ENCODE data around the gene EEA1.

EEA1 gene

DNA sequence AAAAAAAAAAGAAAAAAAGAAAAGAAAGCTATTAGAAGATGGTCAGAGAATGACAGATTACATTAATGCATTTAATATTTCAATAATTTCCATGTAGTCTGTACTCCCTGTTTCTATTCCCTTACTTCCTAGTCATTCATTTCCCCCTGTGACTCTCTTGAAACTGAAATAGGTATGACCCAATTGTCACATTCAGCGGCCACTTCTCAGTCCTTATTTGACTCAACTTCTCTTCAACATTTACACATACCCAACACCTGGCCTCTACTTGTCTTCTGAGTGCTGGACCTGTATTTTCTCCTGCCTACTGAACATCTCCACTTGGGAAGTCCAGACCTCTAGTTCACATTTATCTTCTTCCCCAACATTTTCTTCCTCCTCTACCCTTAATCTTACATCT is 7.2 kb downstream of the EEA1 start:
- Histone ChIP-seq H3K4me3 (ENCODE audit: low read depth, low read length) (no peak overlapping the region), H3K27ac (ENCODE audit: extremely low read depth, low read depth, low read length) (no peak overlapping the region), H3K36me3 (ENCODE audit: control insufficient read depth in 2 of 2, insufficient read depth in 1 of 2, low read length in 2 of 2) (no peaks in the 10 kb centered on the region), H3K9me3 (ENCODE audit: control insufficient read depth, insufficient read depth, low read depth, low read length) (no peaks in the 10 kb centered on the region; the same call in 1 of the 2 replicates), H3K4me1 (ENCODE audit: control insufficient read depth, insufficient read depth, low read length) (peaks cover 5% of the 10 kb centered on the region; the same call in 1 of the 2 replicates)
- TF ChIP-seq ZNF677 (tag by site-specific recombination; IDR thresholded peaks at IDR 0.05) (no peak), ZNF423 (tag by site-specific recombination; IDR thresholded peaks at IDR 0.05) (no peak), KLF16 (tag by site-specific recombination; IDR thresholded peaks at IDR 0.05) (no peak)
- TF ChIP-seq, protein P1, sequence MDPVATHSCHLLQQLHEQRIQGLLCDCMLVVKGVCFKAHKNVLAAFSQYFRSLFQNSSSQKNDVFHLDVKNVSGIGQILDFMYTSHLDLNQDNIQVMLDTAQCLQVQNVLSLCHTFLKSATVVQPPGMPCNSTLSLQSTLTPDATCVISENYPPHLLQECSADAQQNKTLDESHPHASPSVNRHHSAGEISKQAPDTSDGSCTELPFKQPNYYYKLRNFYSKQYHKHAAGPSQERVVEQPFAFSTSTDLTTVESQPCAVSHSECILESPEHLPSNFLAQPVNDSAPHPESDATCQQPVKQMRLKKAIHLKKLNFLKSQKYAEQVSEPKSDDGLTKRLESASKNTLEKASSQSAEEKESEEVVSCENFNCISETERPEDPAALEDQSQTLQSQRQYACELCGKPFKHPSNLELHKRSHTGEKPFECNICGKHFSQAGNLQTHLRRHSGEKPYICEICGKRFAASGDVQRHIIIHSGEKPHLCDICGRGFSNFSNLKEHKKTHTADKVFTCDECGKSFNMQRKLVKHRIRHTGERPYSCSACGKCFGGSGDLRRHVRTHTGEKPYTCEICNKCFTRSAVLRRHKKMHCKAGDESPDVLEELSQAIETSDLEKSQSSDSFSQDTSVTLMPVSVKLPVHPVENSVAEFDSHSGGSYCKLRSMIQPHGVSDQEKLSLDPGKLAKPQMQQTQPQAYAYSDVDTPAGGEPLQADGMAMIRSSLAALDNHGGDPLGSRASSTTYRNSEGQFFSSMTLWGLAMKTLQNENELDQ (tag by site-specific recombination; IDR thresholded peaks at IDR 0.05; ENCODE audit: low read depth), result no peak
- TF ChIP-seq, protein P2, sequence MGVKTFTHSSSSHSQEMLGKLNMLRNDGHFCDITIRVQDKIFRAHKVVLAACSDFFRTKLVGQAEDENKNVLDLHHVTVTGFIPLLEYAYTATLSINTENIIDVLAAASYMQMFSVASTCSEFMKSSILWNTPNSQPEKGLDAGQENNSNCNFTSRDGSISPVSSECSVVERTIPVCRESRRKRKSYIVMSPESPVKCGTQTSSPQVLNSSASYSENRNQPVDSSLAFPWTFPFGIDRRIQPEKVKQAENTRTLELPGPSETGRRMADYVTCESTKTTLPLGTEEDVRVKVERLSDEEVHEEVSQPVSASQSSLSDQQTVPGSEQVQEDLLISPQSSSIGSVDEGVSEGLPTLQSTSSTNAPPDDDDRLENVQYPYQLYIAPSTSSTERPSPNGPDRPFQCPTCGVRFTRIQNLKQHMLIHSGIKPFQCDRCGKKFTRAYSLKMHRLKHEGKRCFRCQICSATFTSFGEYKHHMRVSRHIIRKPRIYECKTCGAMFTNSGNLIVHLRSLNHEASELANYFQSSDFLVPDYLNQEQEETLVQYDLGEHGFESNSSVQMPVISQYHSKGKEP (tag by site-specific recombination; IDR thresholded peaks at IDR 0.05), result no peak
- TF ChIP-seq, protein P3, sequence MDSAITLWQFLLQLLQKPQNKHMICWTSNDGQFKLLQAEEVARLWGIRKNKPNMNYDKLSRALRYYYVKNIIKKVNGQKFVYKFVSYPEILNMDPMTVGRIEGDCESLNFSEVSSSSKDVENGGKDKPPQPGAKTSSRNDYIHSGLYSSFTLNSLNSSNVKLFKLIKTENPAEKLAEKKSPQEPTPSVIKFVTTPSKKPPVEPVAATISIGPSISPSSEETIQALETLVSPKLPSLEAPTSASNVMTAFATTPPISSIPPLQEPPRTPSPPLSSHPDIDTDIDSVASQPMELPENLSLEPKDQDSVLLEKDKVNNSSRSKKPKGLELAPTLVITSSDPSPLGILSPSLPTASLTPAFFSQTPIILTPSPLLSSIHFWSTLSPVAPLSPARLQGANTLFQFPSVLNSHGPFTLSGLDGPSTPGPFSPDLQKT (IDR thresholded peaks at IDR 0.05; ENCODE audit: borderline replicate concordance, low read depth, low read length), result no peak
- TF ChIP-seq, protein P4, sequence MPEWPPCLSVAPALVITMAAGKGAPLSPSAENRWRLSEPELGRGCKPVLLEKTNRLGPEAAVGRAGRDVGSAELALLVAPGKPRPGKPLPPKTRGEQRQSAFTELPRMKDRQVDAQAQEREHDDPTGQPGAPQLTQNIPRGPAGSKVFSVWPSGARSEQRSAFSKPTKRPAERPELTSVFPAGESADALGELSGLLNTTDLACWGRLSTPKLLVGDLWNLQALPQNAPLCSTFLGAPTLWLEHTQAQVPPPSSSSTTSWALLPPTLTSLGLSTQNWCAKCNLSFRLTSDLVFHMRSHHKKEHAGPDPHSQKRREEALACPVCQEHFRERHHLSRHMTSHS (tag by site-specific recombination; IDR thresholded peaks at IDR 0.05), result no peak
- POLR2A ChIA-PET, result no interaction called here
- CTCF ChIA-PET, result interaction anchor here (0.7 kb wide), 1 partner anchor 25 kb away, joined by 3 read pairs; no protein-coding TSS in a partner anchor

DNA sequence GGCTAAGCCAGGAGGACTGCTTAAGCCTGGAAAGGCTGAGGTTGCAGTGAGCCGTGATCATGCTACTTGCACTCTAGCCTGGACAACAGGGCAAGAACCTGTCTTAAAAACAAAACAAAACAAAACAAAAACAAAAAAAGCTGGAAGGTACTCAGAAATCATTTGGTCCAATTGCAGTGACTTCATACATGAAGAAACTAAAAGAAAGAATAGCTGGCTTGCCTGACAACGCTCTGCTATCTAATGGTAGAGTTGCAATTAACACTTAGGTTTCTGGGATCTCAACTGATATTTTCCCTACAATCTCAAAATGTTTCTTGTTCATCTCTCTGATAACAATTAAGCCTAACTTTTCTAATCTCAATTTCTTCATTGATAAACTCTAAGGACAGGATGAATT is 13.7 kb downstream of the EEA1 start:
- no peaks in the 10 kb centered on the region for H3K9me3 ChIP-seq (ENCODE audit: control insufficient read depth, insufficient read depth, low read depth, low read length)
- no peak overlapping the region for H3K4me3 ChIP-seq (ENCODE audit: low read depth, low read length)
- no peak overlapping the region for H3K27ac ChIP-seq (ENCODE audit: extremely low read depth, low read depth, low read length)
- ChIA-PET CTCF (interaction anchor here (0.8 kb wide), 1 partner anchor 9 kb away, joined by 3 read pairs; no protein-coding TSS in a partner anchor), POLR2A (interaction anchor here (0.5 kb wide), 1 partner anchor 263 kb away, joined by 4 read pairs; no protein-coding TSS in a partner anchor)
- H3K4me1 ChIP-seq (ENCODE audit: control insufficient read depth, insufficient read depth, low read length), result 0 out of 2 replicates have a peak, but pooled peaks cover 4% of the 10 kb centered on the region
- no peaks in the 10 kb centered on the region; a peak in 1 of 3 replicates for H3K36me3 ChIP-seq (ENCODE audit: control insufficient read depth in 2 of 2, insufficient read depth in 1 of 2, low read length in 2 of 2)
- TF ChIP-seq, protein P3 (IDR thresholded peaks at IDR 0.05; ENCODE audit: borderline replicate concordance, low read depth, low read length), result no peak
- TF ChIP-seq, protein P5, sequence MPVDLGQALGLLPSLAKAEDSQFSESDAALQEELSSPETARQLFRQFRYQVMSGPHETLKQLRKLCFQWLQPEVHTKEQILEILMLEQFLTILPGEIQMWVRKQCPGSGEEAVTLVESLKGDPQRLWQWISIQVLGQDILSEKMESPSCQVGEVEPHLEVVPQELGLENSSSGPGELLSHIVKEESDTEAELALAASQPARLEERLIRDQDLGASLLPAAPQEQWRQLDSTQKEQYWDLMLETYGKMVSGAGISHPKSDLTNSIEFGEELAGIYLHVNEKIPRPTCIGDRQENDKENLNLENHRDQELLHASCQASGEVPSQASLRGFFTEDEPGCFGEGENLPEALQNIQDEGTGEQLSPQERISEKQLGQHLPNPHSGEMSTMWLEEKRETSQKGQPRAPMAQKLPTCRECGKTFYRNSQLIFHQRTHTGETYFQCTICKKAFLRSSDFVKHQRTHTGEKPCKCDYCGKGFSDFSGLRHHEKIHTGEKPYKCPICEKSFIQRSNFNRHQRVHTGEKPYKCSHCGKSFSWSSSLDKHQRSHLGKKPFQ (tag by site-specific recombination; IDR thresholded peaks at IDR 0.05), result no peak
- TF ChIP-seq ZNF19 (tag by site-specific recombination; IDR thresholded peaks at IDR 0.05; ENCODE audit: low read depth) (no peak), ZNF10 (tag by site-specific recombination; IDR thresholded peaks at IDR 0.05) (no peak), ZNF510 (tag by site-specific recombination; IDR thresholded peaks at IDR 0.05; ENCODE audit: insufficient replicate concordance) (peak; percentile 95), SETDB1 (IDR thresholded peaks at IDR 0.05; ENCODE audit: insufficient read length, low read length) (no peak)

All from HEK293 (cell line).